Glutamatergic neuron (in vitro differentiated cells): ENCODE measurements around the gene COQ3. TPM values are rescaled to one million over a fixed set of nuclear protein-coding genes. Genes with fewer than 3 reads are reported as not detected.

Experiments used
- DNase-seq: peaks from one replicate; pipeline ENCODE4 v3.0.0; 2022
- H3K27ac Mint-ChIP-seq: one replicate; pipeline ENCODE4 v1.8.0; 2020; ENCODE audit warnings: mild to moderate bottlenecking, mixed read lengths, inconsistent platforms; ENCODE audit not compliant: unreplicated experiment
- H3K27me3 Mint-ChIP-seq: one replicate; pipeline ENCODE4 v1.8.0; 2020; ENCODE audit warnings: mild to moderate bottlenecking, moderate library complexity, mixed read lengths, inconsistent platforms; ENCODE audit not compliant: unreplicated experiment
- H3K36me3 Mint-ChIP-seq: one replicate; pipeline ENCODE4 v1.8.0; 2020; ENCODE audit warnings: mild to moderate bottlenecking, mixed read lengths, inconsistent platforms; ENCODE audit not compliant: unreplicated experiment
- H3K4me1 Mint-ChIP-seq: one replicate; pipeline ENCODE4 v1.8.0; 2020; ENCODE audit warnings: mild to moderate bottlenecking, low read depth, mixed read lengths, inconsistent platforms; ENCODE audit not compliant: unreplicated experiment
- H3K4me3 Mint-ChIP-seq: one replicate; pipeline ENCODE4 v1.8.0; 2020; ENCODE audit warnings: mild to moderate bottlenecking, mixed read lengths, inconsistent platforms; ENCODE audit not compliant: unreplicated experiment
- H3K9me3 Mint-ChIP-seq: one replicate; pipeline ENCODE4 v1.8.0; 2020; ENCODE audit warnings: mild to moderate bottlenecking, moderate library complexity, mixed read lengths, inconsistent platforms; ENCODE audit not compliant: unreplicated experiment
- total RNA-seq: library from RNA; stranded (reverse); fragmentation: NEBNext Ultra II Directional; extraction: Animal tissue kit (Norgen Biotek cat#: 25700); gene quantifications from one replicate; pipeline ENCODE4 v1.2.1, GENCODE V29; 2021; ENCODE audit not compliant: unreplicated experiment
- TF ChIP-seq, protein P1 (sequence below): fragments of 200-600 bp; sonication (generic); IDR thresholded peaks from one replicate; pipeline ENCODE4 v1.5.0; 2021; ENCODE audit not compliant: partially characterized antibody, unreplicated experiment

COQ3 gene
- total RNA-seq, 1 donor from 2014 or later: 3.8 TPM

DNA sequence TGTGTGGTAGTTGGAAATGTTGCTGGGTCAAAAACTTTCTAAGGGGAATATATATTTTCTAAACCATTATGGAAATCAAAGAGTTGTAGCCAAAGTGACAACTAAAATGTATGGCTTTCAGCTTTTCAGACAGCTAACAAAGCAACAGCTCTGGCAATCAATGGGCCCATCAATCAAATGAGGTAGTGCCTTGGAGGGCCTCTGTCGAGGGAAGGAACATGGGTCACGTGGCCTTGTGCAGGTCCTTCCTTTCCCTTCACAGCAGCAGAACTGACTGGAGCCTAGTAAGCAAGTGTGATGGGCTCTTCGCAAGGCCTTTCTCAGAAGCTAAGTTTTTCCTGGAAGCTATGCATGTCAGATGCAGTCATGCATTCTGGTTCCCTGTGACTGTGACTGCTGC lies 62.5 kb downstream of the COQ3 start:
- TF ChIP-seq, protein P1, sequence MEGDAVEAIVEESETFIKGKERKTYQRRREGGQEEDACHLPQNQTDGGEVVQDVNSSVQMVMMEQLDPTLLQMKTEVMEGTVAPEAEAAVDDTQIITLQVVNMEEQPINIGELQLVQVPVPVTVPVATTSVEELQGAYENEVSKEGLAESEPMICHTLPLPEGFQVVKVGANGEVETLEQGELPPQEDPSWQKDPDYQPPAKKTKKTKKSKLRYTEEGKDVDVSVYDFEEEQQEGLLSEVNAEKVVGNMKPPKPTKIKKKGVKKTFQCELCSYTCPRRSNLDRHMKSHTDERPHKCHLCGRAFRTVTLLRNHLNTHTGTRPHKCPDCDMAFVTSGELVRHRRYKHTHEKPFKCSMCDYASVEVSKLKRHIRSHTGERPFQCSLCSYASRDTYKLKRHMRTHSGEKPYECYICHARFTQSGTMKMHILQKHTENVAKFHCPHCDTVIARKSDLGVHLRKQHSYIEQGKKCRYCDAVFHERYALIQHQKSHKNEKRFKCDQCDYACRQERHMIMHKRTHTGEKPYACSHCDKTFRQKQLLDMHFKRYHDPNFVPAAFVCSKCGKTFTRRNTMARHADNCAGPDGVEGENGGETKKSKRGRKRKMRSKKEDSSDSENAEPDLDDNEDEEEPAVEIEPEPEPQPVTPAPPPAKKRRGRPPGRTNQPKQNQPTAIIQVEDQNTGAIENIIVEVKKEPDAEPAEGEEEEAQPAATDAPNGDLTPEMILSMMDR: no peak
- H3K4me3 Mint-ChIP-seq: no peak overlapping the region
- H3K36me3 Mint-ChIP-seq: no peaks in the 10 kb centered on the region
- H3K27me3 Mint-ChIP-seq: no peaks in the 10 kb centered on the region
- peaks cover 2% of the 10 kb centered on the region for H3K4me1 Mint-ChIP-seq
- peaks cover 4% of the 10 kb centered on the region for H3K9me3 Mint-ChIP-seq
- H3K27ac Mint-ChIP-seq: no peak overlapping the region
- no peak for DNase-seq

DNA sequence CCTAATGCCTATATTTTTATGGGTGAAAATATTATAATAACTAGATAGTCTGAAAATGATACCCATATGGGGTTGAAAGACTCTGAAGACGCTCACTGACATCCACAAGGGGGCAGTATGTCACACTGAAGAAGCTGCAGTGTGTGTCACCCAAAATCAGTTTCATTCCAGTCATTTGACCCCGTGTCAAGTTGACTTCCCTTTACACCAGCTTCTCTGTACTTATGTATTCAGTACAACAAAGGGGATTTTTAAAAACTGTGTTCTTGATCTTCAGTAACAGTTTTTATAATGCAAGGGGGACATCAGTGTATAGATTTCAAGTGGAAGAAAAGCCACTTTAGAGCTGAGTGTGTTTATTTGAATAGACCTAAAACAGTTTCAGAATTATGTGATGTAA lies 63.8 kb downstream of the COQ3 start:
- no peaks in the 10 kb centered on the region for H3K27me3 Mint-ChIP-seq
- H3K4me3 Mint-ChIP-seq: no peak overlapping the region
- H3K4me1 Mint-ChIP-seq: peaks cover 2% of the 10 kb centered on the region
- peaks cover 4% of the 10 kb centered on the region for H3K9me3 Mint-ChIP-seq
- no peaks in the 10 kb centered on the region for H3K36me3 Mint-ChIP-seq
- H3K27ac Mint-ChIP-seq: no peak overlapping the region
- DNase-seq: peak; percentile 45
- TF ChIP-seq, protein P1: peak; percentile 73

DNA sequence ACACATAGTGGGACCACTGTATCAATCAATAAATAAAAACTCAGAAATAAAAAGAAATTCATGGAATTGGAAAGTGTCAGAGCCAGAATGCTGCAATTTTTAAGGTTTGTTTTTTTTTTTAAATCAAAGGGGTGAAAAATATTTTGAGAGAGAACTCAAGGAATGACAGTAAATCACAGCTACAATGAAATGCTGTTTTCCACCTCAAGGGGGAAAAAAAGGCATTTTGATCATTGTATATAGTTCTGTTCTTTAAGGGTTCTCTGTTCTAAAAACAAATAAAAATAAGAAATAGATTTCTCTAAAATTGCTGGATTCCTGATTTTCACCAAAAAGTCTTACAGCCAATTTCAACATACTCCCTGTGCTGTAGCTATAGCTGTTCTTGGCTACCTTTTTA lies 69.0 kb downstream of the COQ3 start:
- no peaks in the 10 kb centered on the region for H3K36me3 Mint-ChIP-seq
- H3K27ac Mint-ChIP-seq: no peak overlapping the region
- peaks cover 4% of the 10 kb centered on the region for H3K4me1 Mint-ChIP-seq
- no peak for DNase-seq
- H3K27me3 Mint-ChIP-seq: no peaks in the 10 kb centered on the region
- TF ChIP-seq, protein P1: peak; percentile 27
- H3K4me3 Mint-ChIP-seq: no peak overlapping the region
- no peaks in the 10 kb centered on the region for H3K9me3 Mint-ChIP-seq

Other genes with a start within 250 kb of the COQ3 start
- gene FAXC, start 44.5 kb downstream of the COQ3 start, total RNA-seq: 68.9 TPM
- gene PNISR, start 31.1 kb upstream of the COQ3 start, total RNA-seq: 149 TPM
- 36.1 TPM for gene USP45, start 121.2 kb upstream of the COQ3 start, total RNA-seq
- 49.3 TPM for gene CCNC, start 174.5 kb upstream of the COQ3 start, total RNA-seq
- 13.9 TPM for gene PRDM13, start 212.6 kb upstream of the COQ3 start, total RNA-seq